ENCODE results near the gene PCYOX1L.

PCYOX1L gene

GRCh38 chr5:149371296-149371962 lies 13.6 kb downstream of the PCYOX1L start:
- DNase-seq: peak; percentile 43

- peak; percentile 41 for DNase-seq
Measured at GRCh38 chr5:149372076-149372795, 14.4 kb downstream of the PCYOX1L start.

- no peak for DNase-seq
Measured at GRCh38 chr5:149372932-149373331, 15.1 kb downstream of the PCYOX1L start.

- no peak for DNase-seq
Measured at GRCh38 chr5:149374303-149374702, 16.5 kb downstream of the PCYOX1L start.

GRCh38 chr5:149374801-149375200 lies 17.0 kb downstream of the PCYOX1L start:
- DNase-seq: no peak

DNA sequence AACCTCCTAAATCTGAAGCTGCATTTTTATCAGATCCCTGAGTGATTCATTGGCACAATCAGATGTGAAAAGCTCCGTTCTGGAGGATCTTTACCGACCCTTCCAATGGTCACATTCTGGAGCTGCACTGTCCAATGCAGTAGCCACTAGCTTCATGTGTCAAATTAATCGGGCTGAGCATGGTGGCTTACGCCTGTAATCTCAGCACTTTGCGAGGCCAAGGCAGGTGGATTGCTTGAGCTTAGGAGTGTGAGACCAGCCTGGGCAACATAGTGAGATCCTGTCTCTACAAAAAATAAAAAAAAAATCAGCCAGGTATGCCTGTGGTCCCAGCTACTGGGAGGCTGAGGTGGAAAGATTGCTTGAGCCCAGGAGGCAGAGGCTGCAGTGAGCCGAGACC lies 17.6 kb downstream of the PCYOX1L start:
- DNase-seq: no peak

GRCh38 chr5:149376104-149376503 lies 18.3 kb downstream of the PCYOX1L start:
- DNase-seq: no peak

- DNase-seq: no peak
Measured at GRCh38 chr5:149376711-149377447, 19.0 kb downstream of the PCYOX1L start.

DNA sequence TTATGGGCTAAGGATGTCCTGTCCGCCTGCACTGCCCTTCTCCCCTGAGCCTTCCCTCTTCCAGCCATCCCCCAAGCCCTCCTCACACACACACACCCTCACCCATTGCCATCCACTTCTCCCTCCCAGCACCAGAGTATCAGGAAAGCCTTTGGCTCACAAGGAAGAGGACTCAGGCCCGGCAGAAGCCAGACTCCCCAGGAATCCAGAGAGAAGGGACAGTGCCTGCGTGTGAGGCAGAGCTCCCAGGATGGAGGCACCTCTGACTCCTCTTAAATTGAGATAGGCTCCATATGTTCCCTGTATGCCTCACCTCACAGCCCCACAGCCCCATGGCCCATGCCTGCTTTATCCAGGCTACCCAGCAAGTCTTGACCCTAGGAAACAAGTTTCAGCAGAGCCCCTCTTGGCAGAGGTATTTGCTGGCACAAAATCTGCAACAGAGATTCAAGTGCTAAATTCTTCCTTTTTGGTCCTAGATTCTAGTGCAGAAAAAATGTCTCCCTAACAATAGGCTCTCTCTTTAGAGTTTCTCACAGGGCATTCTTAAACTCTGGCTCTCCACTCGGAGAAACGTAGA lies 20.5 kb downstream of the PCYOX1L start:
- no peak for DNase-seq

- no peak for DNase-seq
Measured at GRCh38 chr5:149379177-149379761, 21.4 kb downstream of the PCYOX1L start, which contains the start of gene IL17B. IL17B (minus strand) TSS chr5:149379292; CDS start chr5:149379225, 67 bp downstream.

GRCh38 chr5:149379818-149380374 lies 22.1 kb downstream of the PCYOX1L start:
- DNase-seq: no peak

DNA sequence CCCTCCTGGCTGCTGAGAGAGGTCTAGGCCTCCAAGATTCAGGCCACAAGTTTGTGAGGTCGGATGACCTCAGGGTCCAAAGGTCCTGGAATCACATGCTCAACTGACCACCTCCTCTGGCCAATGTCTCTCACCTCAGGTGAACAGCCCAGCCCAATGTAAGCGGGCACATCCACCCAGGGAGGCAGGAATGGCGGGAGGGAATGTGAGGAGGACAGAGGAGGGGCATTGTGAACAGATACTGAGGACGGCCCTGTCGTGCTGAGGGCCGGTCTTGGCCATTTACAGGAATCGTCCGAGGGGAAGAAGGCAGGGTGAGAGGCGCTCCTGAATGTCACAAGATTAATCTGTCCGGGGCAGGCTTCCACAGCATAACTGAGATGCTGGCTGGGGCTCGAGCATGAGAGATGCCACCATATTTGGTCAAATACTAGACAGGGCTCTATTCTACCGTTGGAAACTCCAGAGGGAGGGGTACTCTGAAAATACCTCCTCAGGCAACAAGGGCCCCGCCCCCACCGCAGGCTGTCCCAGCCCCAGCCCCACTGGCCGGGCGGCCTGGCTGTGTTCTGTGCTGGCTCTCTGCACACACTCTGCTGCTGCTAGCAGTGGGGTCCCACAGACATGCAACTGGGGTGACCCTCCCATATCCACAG lies 22.7 kb downstream of the PCYOX1L start:
- DNase-seq: no peak

GRCh38 chr5:149381261-149381985 lies 23.6 kb downstream of the PCYOX1L start:
- DNase-seq: no peak

GRCh38 chr5:149381986-149382338 lies 24.1 kb downstream of the PCYOX1L start:
- DNase-seq: peak; percentile 73

DNA sequence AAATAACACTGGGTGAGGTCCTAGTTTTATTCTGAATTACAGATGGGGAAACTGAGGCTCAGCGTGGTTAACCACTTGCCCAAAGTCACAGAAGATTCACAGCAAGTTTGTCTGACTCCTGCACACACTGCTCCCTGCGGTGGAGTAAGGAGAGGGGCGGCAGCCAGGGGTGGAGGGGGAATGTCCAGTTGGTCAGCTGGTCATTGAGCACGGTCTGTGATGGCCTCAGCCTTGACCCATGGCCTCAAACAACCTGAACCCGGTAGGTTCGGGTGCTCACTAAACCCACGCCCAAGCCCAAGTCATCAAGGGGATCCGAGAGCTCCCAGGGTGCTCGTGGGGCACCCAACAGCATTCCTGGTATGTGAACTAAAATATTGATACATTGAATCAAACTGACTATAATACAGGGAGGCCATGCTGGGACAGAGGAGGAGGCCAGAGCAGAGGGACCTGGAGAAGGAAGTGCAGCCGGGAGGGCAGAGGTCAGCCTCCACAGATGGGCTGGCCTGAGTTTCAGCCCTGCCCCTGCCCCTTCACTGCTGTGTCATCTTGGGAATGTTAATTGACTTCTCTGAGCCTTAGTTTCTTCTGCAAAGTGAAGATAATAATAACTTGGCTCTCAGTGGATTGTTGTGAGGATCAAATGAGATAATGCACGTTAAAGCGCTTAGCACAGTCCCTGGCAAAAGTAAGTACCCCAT lies 24.8 kb downstream of the PCYOX1L start:
- DNase-seq: no peak

DNA sequence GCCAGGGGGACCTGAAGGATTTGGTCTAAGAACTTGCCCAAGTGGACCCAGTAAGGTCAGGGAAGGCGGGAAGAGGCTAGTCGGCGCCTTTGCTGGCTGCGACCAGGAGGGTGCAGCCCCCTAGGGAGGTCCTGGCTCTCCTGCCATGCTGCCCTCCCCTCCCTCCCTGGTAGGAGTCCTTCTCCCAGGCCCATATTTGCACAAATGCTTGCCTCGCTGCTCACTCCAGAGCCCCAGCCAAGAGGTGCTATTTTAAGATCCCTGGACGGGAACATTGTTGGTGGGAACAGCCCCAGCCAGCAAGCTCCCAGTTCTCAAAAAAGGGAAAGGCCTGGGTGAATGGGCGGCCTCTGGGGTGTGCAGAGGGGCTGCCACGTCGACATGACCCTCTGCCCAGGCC lies 25.6 kb downstream of the PCYOX1L start:
- peak; percentile 15 for DNase-seq

DNA sequence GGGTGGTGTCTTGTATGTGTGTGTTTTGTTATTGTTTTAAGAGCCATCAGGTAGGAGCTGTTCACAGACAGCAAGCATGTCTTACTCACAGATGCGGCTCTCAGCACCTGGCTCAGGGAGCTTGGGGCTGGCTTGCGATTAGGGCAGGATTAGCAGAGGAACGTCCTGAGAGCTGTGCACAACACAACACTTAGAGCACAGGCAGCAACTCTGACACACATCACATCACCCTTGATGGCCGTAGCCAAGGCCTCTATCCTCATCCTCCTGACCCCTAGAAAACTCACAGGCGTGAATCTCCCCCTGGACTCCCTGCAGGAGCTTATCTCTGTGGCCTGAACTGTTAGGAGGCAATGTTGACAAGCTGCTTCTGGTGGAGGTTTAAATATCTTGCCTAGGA lies 28.3 kb downstream of the PCYOX1L start:
- no peak for DNase-seq

DNA sequence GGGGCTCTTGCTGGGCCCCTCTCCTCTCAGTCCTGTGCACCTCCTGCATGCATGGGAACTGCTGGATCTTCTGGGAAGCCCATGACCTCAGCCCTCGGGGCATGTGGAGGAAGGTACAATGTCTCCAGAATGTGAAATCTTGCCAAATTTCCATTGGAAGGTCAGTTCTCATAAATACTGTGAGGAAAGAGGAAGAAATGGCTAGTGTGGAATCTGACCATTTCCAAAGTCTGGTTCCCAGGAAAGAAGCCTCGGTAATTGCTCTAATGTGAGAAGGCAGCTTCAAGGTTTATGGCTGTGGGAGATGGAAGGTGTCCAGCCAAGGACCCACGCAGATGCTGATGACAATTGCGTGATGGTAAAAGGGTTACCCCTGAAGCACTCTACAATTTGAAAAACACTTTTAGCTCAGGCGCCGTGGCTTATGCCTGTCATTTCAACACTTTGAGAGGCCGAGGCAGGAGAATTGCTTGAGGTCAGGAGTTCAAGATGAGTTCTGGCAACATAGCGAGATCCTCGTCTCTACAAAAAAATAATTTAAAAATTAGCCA lies 29.3 kb downstream of the PCYOX1L start:
- peak; percentile 69 for DNase-seq

DNA sequence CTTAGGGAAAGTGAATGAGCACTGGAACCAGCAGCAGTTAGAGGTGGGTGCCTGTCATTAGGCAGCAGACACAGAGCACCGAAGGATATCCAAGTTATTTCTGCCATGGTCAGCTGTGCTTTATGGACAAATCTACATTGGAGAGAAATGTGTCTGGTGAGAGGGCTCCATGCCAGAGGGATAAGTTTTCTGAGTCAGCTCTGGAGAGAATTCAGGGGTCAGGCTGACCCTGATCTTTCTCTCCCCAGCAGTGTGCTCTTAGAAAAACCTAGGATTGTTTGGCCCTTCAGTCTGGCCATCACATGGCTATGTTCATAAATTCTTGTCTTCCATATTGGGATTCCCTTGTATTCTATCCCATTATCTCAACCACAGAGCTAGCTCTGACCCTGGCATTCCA lies 30.1 kb downstream of the PCYOX1L start:
- DNase-seq: peak; percentile 58

- peak; percentile 6 for DNase-seq
Measured at GRCh38 chr5:149388498-149389190, 30.8 kb downstream of the PCYOX1L start.
